GM23248 (cell line): ENCODE measurements around the gene OR10A5. TPM values are rescaled to one million over a fixed set of nuclear protein-coding genes. Genes with fewer than 3 reads are reported as not detected.

Experiments used
- DNase-seq: peaks from one replicate; pipeline ENCODE4 v3.0.0-alpha.2; 2015
- H2AFZ ChIP-seq: fragments of 200-600 bp; sonication (generic); 2 replicates; pipeline ENCODE4 v1.6.1; 2016; ENCODE audit warnings: antibody characterized with exemption
- H3F3A ChIP-seq: fragments of 200-600 bp; sonication (generic); 2 replicates; pipeline ENCODE4 v1.6.1; 2016; ENCODE audit warnings: mild to moderate bottlenecking, antibody characterized with exemption, mixed run types; ENCODE audit not compliant: insufficient read depth
- H3K27ac ChIP-seq: fragments of 200-600 bp; sonication (generic); 2 replicates; pipeline ENCODE4 v1.5.1; 2016; ENCODE audit warnings: mild to moderate bottlenecking
- H3K27me3 ChIP-seq: fragments of 200-600 bp; sonication (generic); replicated peaks from 2 replicates; pipeline ENCODE4 v1.6.1; 2016; ENCODE audit warnings: mild to moderate bottlenecking; ENCODE audit not compliant: insufficient read depth
- H3K36me3 ChIP-seq: fragments of 200-600 bp; sonication (generic); 2 replicates; pipeline ENCODE4 v1.6.1; 2016; ENCODE audit warnings: low read depth, mild to moderate bottlenecking
- H3K4me1 ChIP-seq: fragments of 200-600 bp; sonication (generic); 2 replicates; pipeline ENCODE4 v1.6.1; 2016; ENCODE audit warnings: mild to moderate bottlenecking; ENCODE audit not compliant: insufficient read depth
- H3K4me2 ChIP-seq: fragments of 200-600 bp; sonication (generic); one replicate; pipeline ENCODE4 v1.6.1; 2016; ENCODE audit warnings: mild to moderate bottlenecking; ENCODE audit not compliant: unreplicated experiment
- H3K4me3 ChIP-seq: fragments of 200-600 bp; sonication (generic); 2 replicates; pipeline ENCODE4 v1.5.1; 2016; ENCODE audit warnings: mild to moderate bottlenecking
- H3K79me2 ChIP-seq: fragments of 200-600 bp; sonication (generic); 2 replicates; pipeline ENCODE4 v1.6.1; 2016; ENCODE audit warnings: mild to moderate bottlenecking; ENCODE audit not compliant: insufficient read depth
- H3K9ac ChIP-seq: fragments of 200-600 bp; sonication (generic); 2 replicates; pipeline ENCODE4 v1.6.1; 2016; ENCODE audit warnings: mild to moderate bottlenecking
- H3K9me2 ChIP-seq: fragments of 200-600 bp; sonication (generic); 2 replicates; pipeline ENCODE4 v1.6.1; 2016; ENCODE audit warnings: mixed run types, mild to moderate bottlenecking, moderate library complexity; ENCODE audit not compliant: insufficient read depth
- H3K9me3 ChIP-seq: fragments of 200-600 bp; sonication (generic); one replicate; pipeline ENCODE4 v1.6.1; 2017; ENCODE audit warnings: low read depth
- H4K20me1 ChIP-seq: fragments of 200-600 bp; sonication (generic); 2 replicates; pipeline ENCODE4 v1.6.0; 2016; ENCODE audit not compliant: insufficient read depth
- EZH2 ChIP-seq: fragments of 200-600 bp; sonication (generic); IDR thresholded peaks from 2 replicates; pipeline ENCODE4 v1.6.1; 2018; ENCODE audit warnings: antibody characterized with exemption, mild to moderate bottlenecking; ENCODE audit not compliant: insufficient read depth, poor library complexity, severe bottlenecking
- EZH2phosphoT487 ChIP-seq: fragments of 200-600 bp; sonication (generic); IDR thresholded peaks from 2 replicates; pipeline ENCODE4 v1.6.1; 2018; ENCODE audit warnings: antibody characterized with exemption, moderate library complexity, mild to moderate bottlenecking, low read depth; ENCODE audit not compliant: insufficient read depth
- WGBS, 2 experiments: methylation state at CpG; one replicate each; pipeline ENCODE4 v1.1.6; 2015 to 2017; ENCODE audit warnings: low lambda C conversion rate in 2 of 2, low coverage in 1 of 2; ENCODE audit errors: missing lambda C conversion rate in 2 of 2; 5-methylcytosine and 5-hydroxymethylcytosine counted together
- in situ Hi-C: fragments of 300-500 bp; cut with MboI; formaldehyde crosslinking; loops from 2 replicates; pipeline ENCODE4 v1.15.0; 2020
- polyA plus RNA-seq: library from polyadenylated mRNA; unstranded; fragments of >200 nt; fragmentation: Nextera tagmentation; extraction: Ambion mirVana; gene quantifications from 2 replicates; pipeline ENCODE4 v1.2.1, GENCODE V29; 2016
- total RNA-seq: library from RNA; depleted of rRNA; stranded (reverse); fragments of >200 nt; shearing (Covaris generic); gene quantifications from 2 replicates; pipeline ENCODE4 v1.2.3, GENCODE V29; 2014

Gene OR10A5
- total and polyA plus RNA-seq, 2 experiments from 2014 or later: not detected

DNA sequence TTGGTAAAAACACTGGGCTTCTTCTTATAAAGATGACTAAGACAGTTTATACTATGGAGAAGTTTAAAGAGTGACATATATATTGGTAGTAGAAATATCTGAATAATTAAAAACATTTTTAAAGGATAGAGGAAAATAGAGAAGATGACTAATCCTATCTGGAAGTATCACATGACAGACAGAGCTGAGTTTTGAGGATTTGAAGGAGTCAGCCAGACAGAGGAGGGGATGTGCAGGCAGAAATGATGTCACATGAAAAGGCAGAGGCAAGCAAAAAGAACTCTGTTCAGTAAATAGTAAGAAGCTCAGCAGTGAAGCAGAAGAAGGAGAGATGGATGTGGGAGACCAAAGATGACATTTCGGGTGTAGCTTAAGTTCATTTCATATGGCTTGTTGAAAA is 19.0 kb downstream of the OR10A5 start:
- Histone ChIP-seq H3K9me2 (no peaks in the 10 kb centered on the region), H3K9me3 (no peaks in the 10 kb centered on the region), H3K79me2 (no peaks in the 10 kb centered on the region), H3K4me2 (no peak overlapping the region), H3K4me1 (no peaks in the 10 kb centered on the region; the same call in 1 of the 2 replicates), H3K4me3 (no peak overlapping the region), H3K9ac (no peak overlapping the region), H4K20me1 (no peaks in the 10 kb centered on the region), H2AFZ (no peak overlapping the region), H3K36me3 (no peaks in the 10 kb centered on the region), H3F3A (no peaks in the 10 kb centered on the region), H3K27me3 (no peaks in the 10 kb centered on the region), H3K27ac (no peak overlapping the region)
- 53 to 73% methylated on average over 1 of the region's 1 CpG for WGBS, 2 experiments
- in situ Hi-C loops: no loop called here
- TF ChIP-seq EZH2phosphoT487 (no peak), EZH2 (no peak)
- peak; percentile 53 for DNase-seq

DNA sequence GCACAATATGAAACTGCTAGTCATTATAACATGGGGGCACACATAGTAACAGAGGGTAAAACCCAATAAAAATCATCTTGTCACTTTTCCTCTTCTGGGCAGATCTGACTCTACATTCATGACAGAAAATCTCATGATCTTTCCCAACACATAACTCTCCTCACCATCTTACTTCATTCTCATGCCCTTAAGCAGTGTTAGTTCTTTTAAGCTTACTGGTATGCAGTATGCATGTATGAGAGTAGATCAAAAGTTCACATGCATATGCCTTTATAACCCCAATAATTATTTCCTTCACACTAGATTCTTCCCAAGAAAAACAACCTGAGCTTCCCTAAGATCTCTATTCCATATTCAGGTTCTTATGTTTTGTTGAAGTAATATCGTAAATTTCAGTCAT is 25.8 kb downstream of the OR10A5 start:
- no peaks in the 10 kb centered on the region for H3K36me3 ChIP-seq
- no peak for TF ChIP-seq EZH2
- TF ChIP-seq EZH2phosphoT487: no peak
- no peak for DNase-seq
- H3K9me3 ChIP-seq: no peaks in the 10 kb centered on the region
- in situ Hi-C loops: no loop called here
- H4K20me1 ChIP-seq: no peaks in the 10 kb centered on the region
- H2AFZ ChIP-seq: no peak overlapping the region
- no peak overlapping the region for H3K27ac ChIP-seq
- WGBS, 2 experiments: 37 to 48% methylated on average over 1 of the region's 1 CpG
- H3F3A ChIP-seq: no peaks in the 10 kb centered on the region
- no peaks in the 10 kb centered on the region for H3K9me2 ChIP-seq
- H3K79me2 ChIP-seq: no peaks in the 10 kb centered on the region
- no peaks in the 10 kb centered on the region for H3K27me3 ChIP-seq
- no peak overlapping the region for H3K4me3 ChIP-seq
- no peak overlapping the region for H3K9ac ChIP-seq
- H3K4me1 ChIP-seq: no peaks in the 10 kb centered on the region
- no peak overlapping the region for H3K4me2 ChIP-seq

- H3K79me2 ChIP-seq: no peaks in the 10 kb centered on the region
- WGBS, 2 experiments: 44 to 61% methylated on average over 2 of the region's 2 CpGs
These were observed 30.3 kb downstream of the OR10A5 start for GRCh38 chr11:6875761-6876160.

DNA sequence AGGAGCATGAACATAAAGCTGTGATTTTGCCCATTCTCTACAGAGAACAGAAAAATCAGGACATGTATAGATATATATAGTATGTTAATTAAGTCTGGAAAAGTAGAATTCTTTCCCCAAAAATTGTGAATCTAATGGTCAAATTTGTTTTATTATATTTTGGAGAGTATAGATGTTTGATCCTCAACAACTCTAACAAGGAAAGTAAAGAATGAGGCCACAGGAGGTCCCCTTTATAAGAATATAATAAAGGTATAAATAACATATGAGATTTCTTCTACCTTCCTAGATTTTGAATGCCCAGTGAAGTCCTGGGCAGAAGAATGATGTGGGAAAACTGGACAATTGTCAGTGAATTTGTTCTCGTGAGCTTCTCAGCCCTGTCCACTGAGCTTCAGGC is 30.8 kb downstream of the OR10A5 start, which contains the start of gene OR10A4:
TSS of gene OR10A4 (plus strand) at position 301 of the 400 bp plus-strand sequence. CDS start at position 324, 23 bp downstream.
- WGBS, 2 experiments: 25 to 38% methylated on average over 1 of the region's 1 CpG
- no peaks in the 10 kb centered on the region for H4K20me1 ChIP-seq
- no peaks in the 10 kb centered on the region for H3K79me2 ChIP-seq
- H2AFZ ChIP-seq: no peak within 1 kb of the TSS
- no peaks in the 10 kb centered on the region for H3K9me2 ChIP-seq
- in situ Hi-C loops: no loop called here
- H3K4me3 ChIP-seq: no peak within 1 kb of the TSS
- H3K9ac ChIP-seq: no peak within 1 kb of the TSS
- TF ChIP-seq EZH2: no peak
- TF ChIP-seq EZH2phosphoT487: no peak
- H3K27me3 ChIP-seq: no peaks in the 10 kb centered on the region
- H3K27ac ChIP-seq: no peak within 1 kb of the TSS
- no peaks in the 10 kb centered on the region for H3K36me3 ChIP-seq
- H3K4me2 ChIP-seq: no peak within 1 kb of the TSS
- H3K4me1 ChIP-seq: no peaks in the 10 kb centered on the region
- DNase-seq: no peak
- no peaks in the 10 kb centered on the region for H3K9me3 ChIP-seq
- no peaks in the 10 kb centered on the region for H3F3A ChIP-seq

More at GRCh38 chr11:6875761-6876160, 30.3 kb downstream of the OR10A5 start:
- no peak overlapping the region for H3K9ac ChIP-seq
- H3K27ac ChIP-seq: no peak overlapping the region
- H3K4me1 ChIP-seq: no peaks in the 10 kb centered on the region
- H3K4me3 ChIP-seq: no peak overlapping the region
- TF ChIP-seq EZH2phosphoT487 (no peak), EZH2 (no peak)
- no peak overlapping the region for H2AFZ ChIP-seq
- in situ Hi-C loops: no loop called here
- no peaks in the 10 kb centered on the region for H3F3A ChIP-seq
- DNase-seq: peak; percentile 3
- H3K4me2 ChIP-seq: no peak overlapping the region
- no peaks in the 10 kb centered on the region for H3K27me3 ChIP-seq
- no peaks in the 10 kb centered on the region for H4K20me1 ChIP-seq
- H3K9me3 ChIP-seq: no peaks in the 10 kb centered on the region
- H3K36me3 ChIP-seq: no peaks in the 10 kb centered on the region
- H3K9me2 ChIP-seq: no peaks in the 10 kb centered on the region

- no peaks in the 10 kb centered on the region for H3K27me3 ChIP-seq
These were observed 31.4 kb downstream of the OR10A5 start for GRCh38 chr11:6876914-6877313.

More at GRCh38 chr11:6876914-6877313, 31.4 kb downstream of the OR10A5 start:
- H2AFZ ChIP-seq: no peak overlapping the region
- H3F3A ChIP-seq: no peaks in the 10 kb centered on the region
- 49 to 67% methylated on average over 3 of the region's 3 CpGs for WGBS, 2 experiments
- H3K36me3 ChIP-seq: no peaks in the 10 kb centered on the region
- TF ChIP-seq EZH2phosphoT487: no peak
- TF ChIP-seq EZH2: no peak
- in situ Hi-C loops: no loop called here
- H3K4me3 ChIP-seq: no peak overlapping the region
- no peak for DNase-seq
- no peaks in the 10 kb centered on the region for H3K79me2 ChIP-seq
- H3K4me2 ChIP-seq: no peak overlapping the region
- H3K27ac ChIP-seq: no peak overlapping the region
- no peak overlapping the region for H3K9ac ChIP-seq
- H3K9me2 ChIP-seq: no peaks in the 10 kb centered on the region
- H3K4me1 ChIP-seq: no peaks in the 10 kb centered on the region
- no peaks in the 10 kb centered on the region for H3K9me3 ChIP-seq
- no peaks in the 10 kb centered on the region for H4K20me1 ChIP-seq
